Ectodermal cell (in vitro differentiated cells): ENCODE results near the gene ABHD16A.

ENCODE experiments used
- H3K27ac ChIP-seq: 2 replicates; pipeline ENCODE4 v1.7.0; 2013; ENCODE audit warnings: mild to moderate bottlenecking, low read depth, low read length; ENCODE audit not compliant: insufficient read depth, poor library complexity, severe bottlenecking
- H3K27me3 ChIP-seq: 2 replicates; pipeline ENCODE4 v1.7.0; 2013; ENCODE audit warnings: mild to moderate bottlenecking, low read length; ENCODE audit not compliant: insufficient read depth, control insufficient read depth, poor library complexity, severe bottlenecking
- H3K36me3 ChIP-seq: one replicate; pipeline ENCODE4 v1.7.0; 2013; ENCODE audit warnings: low read length; ENCODE audit not compliant: control insufficient read depth, insufficient read depth
- H3K4me1 ChIP-seq: one replicate; pipeline ENCODE4 v1.7.0; 2013; ENCODE audit warnings: low read length; ENCODE audit not compliant: control insufficient read depth, insufficient read depth
- H3K4me3 ChIP-seq: 2 replicates; pipeline ENCODE4 v1.7.0; 2013; ENCODE audit warnings: low read depth, low read length, control low read depth; ENCODE audit not compliant: insufficient read depth
- H3K9me3 ChIP-seq: 2 replicates; pipeline ENCODE4 v1.7.0; 2013; ENCODE audit warnings: mild to moderate bottlenecking, low read length, moderate library complexity; ENCODE audit not compliant: control insufficient read depth
- WGBS, 2 experiments: methylation state at CpG; one replicate each; pipeline ENCODE4 v1.1.7; 2013; ENCODE audit warnings: missing lambda C conversion rate in 2 of 2; 5-methylcytosine and 5-hydroxymethylcytosine counted together

ABHD16A gene

GRCh38 chr6:31660381-31661261 lies 42.5 kb downstream of the ABHD16A start, which contains the start of gene C6orf47:
C6orf47 (minus strand) TSS chr6:31660778; CDS start chr6:31659947, 831 bp downstream.
- H3K9me3 ChIP-seq = no peaks in the 10 kb centered on the region
- peak within 1 kb of the TSS; percentile 66 for H3K4me3 ChIP-seq
- peak within 1 kb of the TSS; percentile 62 for H3K27ac ChIP-seq
- no peaks in the 10 kb centered on the region for H3K27me3 ChIP-seq
- 1 to 2% methylated on average over 52 of the region's 52 CpGs for WGBS, 2 experiments
- no peaks in the 10 kb centered on the region for H3K36me3 ChIP-seq
- H3K4me1 ChIP-seq = peaks cover 31% of the 10 kb centered on the region

GRCh38 chr6:31659649-31660380 lies 43.3 kb downstream of the ABHD16A start:
- H3K4me3 ChIP-seq = peak overlapping the region; percentile 66
- no peaks in the 10 kb centered on the region for H3K27me3 ChIP-seq
- H3K4me1 ChIP-seq = peaks cover 31% of the 10 kb centered on the region
- H3K27ac ChIP-seq = peak overlapping the region; percentile 31
- WGBS, 2 experiments = 56 to 58% methylated on average over 13 of the region's 13 CpGs
- no peaks in the 10 kb centered on the region for H3K36me3 ChIP-seq
- H3K9me3 ChIP-seq = no peaks in the 10 kb centered on the region

- Histone ChIP-seq H3K4me3 (peak overlapping the region; percentile 66), H3K36me3 (no peaks in the 10 kb centered on the region)
Observed at GRCh38 chr6:31658983-31659648, 44.0 kb downstream of the ABHD16A start.

DNA sequence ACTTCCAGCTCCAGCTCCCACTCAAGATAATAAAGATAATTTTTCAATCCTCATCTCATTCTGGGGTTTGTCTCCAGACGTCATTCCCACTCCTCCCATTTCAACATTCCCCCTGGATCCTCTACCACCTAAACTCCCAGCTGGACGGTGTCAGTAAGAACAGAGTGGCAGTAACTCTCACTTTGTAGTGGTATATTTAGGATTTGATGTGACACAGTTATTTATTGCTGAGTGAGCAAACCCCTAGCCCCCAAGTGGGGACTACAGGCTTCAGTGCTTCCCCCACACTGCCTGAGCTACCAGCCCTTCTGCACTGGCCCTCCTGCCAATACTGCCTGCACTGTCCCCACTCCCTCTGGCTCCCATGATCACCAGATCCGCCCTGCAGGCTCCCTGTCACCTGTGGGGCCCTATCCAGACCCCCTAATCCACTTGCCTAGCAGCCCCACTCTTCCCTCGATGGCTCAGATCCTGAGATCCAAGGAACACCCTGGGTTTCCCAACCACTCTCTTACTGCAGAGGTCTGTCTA lies 44.9 kb downstream of the ABHD16A start:
- H3K4me3 ChIP-seq = no peak overlapping the region
- no peaks in the 10 kb centered on the region for H3K36me3 ChIP-seq
- 88 to 91% methylated on average over 4 of the region's 4 CpGs for WGBS, 2 experiments
- no peak overlapping the region for H3K27ac ChIP-seq
- peaks cover 18% of the 10 kb centered on the region for H3K4me1 ChIP-seq
- no peaks in the 10 kb centered on the region for H3K9me3 ChIP-seq
- no peaks in the 10 kb centered on the region for H3K27me3 ChIP-seq

More at GRCh38 chr6:31658983-31659648, 44.0 kb downstream of the ABHD16A start:
- WGBS, 2 experiments = 95% methylated on average over 13 of the region's 13 CpGs
- Histone ChIP-seq H3K9me3 (no peaks in the 10 kb centered on the region), H3K27ac (no peak overlapping the region), H3K4me1 (peaks cover 27% of the 10 kb centered on the region), H3K27me3 (no peaks in the 10 kb centered on the region)

DNA sequence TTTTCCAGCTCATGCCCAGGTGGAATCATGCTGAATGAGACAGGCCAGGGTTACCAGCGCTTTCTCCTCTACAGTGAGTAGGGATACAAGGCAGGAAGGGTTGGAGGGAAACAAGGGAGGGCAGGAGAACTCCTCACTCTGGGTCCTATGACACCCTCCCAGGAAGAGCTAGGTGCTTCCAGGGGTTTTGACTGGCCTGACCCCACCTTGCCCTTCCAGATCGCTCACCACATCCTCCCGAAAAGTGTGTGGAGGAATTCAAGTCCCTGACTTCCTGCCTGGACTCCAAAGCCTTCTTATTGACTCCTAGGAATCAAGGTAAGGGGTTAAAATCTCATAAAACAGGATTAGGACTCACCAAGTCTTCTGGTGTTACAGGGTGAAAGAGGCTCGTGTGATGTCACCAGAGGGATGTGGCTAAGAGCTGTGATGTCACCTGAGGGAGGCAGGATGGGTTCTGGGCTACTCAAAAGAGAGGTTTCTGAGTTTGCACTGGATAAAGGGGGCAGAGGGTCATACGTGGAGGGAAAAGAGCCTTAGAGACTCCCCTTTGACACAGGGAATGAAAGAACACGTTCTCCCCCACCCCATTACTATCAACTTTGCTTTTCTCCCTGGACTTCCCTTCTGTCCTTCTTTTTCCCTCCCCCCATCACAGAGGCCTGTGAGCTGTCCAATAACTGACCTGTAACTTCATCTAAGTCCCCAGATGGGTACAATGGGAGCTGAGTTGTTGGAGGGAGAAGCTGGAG lies 45.5 kb downstream of the ABHD16A start:
- H3K9me3 ChIP-seq = no peaks in the 10 kb centered on the region
- H3K27ac ChIP-seq = no peak overlapping the region
- H3K4me3 ChIP-seq = no peak overlapping the region
- H3K27me3 ChIP-seq = no peaks in the 10 kb centered on the region
- peaks cover 14% of the 10 kb centered on the region for H3K4me1 ChIP-seq
- no peaks in the 10 kb centered on the region for H3K36me3 ChIP-seq
- WGBS, 2 experiments = 90 to 94% methylated on average over 6 of the region's 6 CpGs

DNA sequence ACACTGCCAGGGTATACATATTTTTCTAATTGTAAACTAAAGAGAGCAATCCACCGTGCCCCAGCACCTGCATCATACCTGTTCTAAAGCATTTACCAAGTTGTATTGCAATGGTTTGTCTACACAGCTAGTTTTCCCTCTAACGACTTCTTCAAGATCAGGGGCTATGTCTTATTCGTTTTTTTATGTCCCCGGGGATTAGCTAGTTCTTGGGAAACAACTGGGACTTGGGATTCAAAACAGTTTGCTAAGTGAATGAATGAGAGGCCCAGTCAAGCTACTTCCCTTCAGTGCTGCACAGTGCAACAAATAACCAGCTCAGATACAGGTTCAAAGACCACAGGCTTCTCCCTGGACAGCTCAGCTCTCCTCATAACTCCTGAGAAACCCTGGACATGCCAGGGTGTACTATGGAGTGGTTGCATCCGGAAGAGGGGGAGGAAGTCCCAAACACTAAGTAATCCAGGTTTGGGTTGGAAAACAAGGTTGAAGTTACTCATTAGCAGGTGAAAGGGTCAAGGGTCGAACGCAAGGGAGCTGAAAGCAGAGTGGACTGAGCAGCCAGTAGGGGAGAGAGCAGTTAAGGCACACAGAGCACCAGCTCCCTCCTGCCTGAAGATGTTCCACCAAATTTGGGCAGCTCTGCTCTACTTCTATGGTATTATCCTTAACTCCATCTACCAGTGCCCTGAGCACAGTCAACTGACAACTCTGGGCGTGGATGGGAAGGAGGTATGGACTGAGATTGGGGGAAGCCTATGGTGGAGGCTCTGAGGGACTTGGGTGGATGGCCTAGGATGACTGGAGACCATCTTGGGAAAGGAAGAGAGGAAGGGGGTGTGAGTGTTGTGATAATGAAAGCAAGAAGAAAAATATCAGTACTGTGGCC lies 47.5 kb downstream of the ABHD16A start, which contains the start of gene APOM:
TSS of gene APOM (plus strand) at position 546 of the 889 bp plus-strand sequence. CDS start at position 619, 73 bp downstream.
- H3K9me3 ChIP-seq = no peaks in the 10 kb centered on the region
- H3K4me1 ChIP-seq = peaks cover 24% of the 10 kb centered on the region
- no peaks in the 10 kb centered on the region for H3K36me3 ChIP-seq
- no peak within 1 kb of the TSS for H3K27ac ChIP-seq
- 88 to 93% methylated on average over 8 of the region's 8 CpGs for WGBS, 2 experiments
- H3K27me3 ChIP-seq = no peaks in the 10 kb centered on the region
- no peak within 1 kb of the TSS for H3K4me3 ChIP-seq

- WGBS, 2 experiments = 93 to 97% methylated on average over 8 of the region's 8 CpGs
- H3K4me3 ChIP-seq = no peak overlapping the region
Observed at GRCh38 chr6:31654574-31655348, 48.4 kb downstream of the ABHD16A start.

GRCh38 chr6:31652925-31653724 lies 50.0 kb downstream of the ABHD16A start:
- Histone ChIP-seq H3K9me3 (no peaks in the 10 kb centered on the region), H3K27me3 (no peaks in the 10 kb centered on the region), H3K36me3 (peaks cover 16% of the 10 kb centered on the region), H3K27ac (peak overlapping the region; percentile 99), H3K4me3 (peak overlapping the region; percentile 92), H3K4me1 (peaks cover 10% of the 10 kb centered on the region)
- WGBS, 2 experiments = 18% methylated on average over 37 of the region's 37 CpGs

More at GRCh38 chr6:31654574-31655348, 48.4 kb downstream of the ABHD16A start:
- Histone ChIP-seq H3K4me1 (peaks cover 24% of the 10 kb centered on the region), H3K27me3 (no peaks in the 10 kb centered on the region), H3K9me3 (no peaks in the 10 kb centered on the region), H3K27ac (no peak overlapping the region), H3K36me3 (peaks cover under 1% of the 10 kb centered on the region)
